GM12878 (cell line): ENCODE data around the gene CUL1.

Experiments
- CREM ChIP-seq: IDR thresholded peaks from 2 replicates; pipeline ENCODE4 v1.6.1; 2014; ENCODE audit warnings: antibody characterized with exemption, low read depth
- CTCF ChIP-seq, 3 experiments: IDR thresholded peaks in 2 of 3; conservative IDR thresholded peaks in 1 of 3; 2 replicates each; pipeline ENCODE4 v1.5.1; 2011; ENCODE audit warnings: low read depth in 3 of 3, low read length in 3 of 3, mild to moderate bottlenecking in 3 of 3, control low read depth in 2 of 3, moderate library complexity in 2 of 3, inconsistent platforms in 1 of 3, mixed read lengths in 1 of 3; ENCODE audit not compliant: control insufficient read depth in 2 of 3, insufficient read depth in 1 of 3; ENCODE audit errors: extremely low read depth in 1 of 3
- EZH2 ChIP-seq: IDR thresholded peaks from 2 replicates; pipeline ENCODE4 v1.6.1; 2012; ENCODE audit warnings: low read depth, mild to moderate bottlenecking, control low read depth, inconsistent platforms, low read length, borderline replicate concordance; ENCODE audit not compliant: control insufficient read depth
- GATAD2B ChIP-seq: fragments of 450-650 bp; conservative IDR thresholded peaks from 2 replicates; pipeline ENCODE4 v1.6.1; 2017; ENCODE audit warnings: low read depth, mild to moderate bottlenecking, moderate library complexity
- HSF1 ChIP-seq: fragments of 150-350 bp; IDR thresholded peaks from 2 replicates; pipeline ENCODE4 v1.6.1; 2014; ENCODE audit warnings: mild to moderate bottlenecking, low read depth, low read length
- POLR2A ChIP-seq: IDR thresholded peaks from 2 replicates; pipeline ENCODE4 v1.6.1; 2011; ENCODE audit warnings: low read depth, mild to moderate bottlenecking, low read length
- POU2F2 ChIP-seq: IDR thresholded peaks from 3 replicates; pipeline ENCODE4 v1.6.1; 2011; ENCODE audit warnings: low read depth, mild to moderate bottlenecking, low read length, borderline replicate concordance
- SMAD1 ChIP-seq: fragments of 450-650 bp; IDR thresholded peaks from 2 replicates; pipeline ENCODE4 v1.6.1; 2018; ENCODE audit warnings: mild to moderate bottlenecking, low read depth; ENCODE audit not compliant: partially characterized antibody
- ZNF217 ChIP-seq: fragments of 450-650 bp; IDR thresholded peaks from 2 replicates; pipeline ENCODE4 v1.6.1; 2017; ENCODE audit warnings: antibody characterized with exemption, mild to moderate bottlenecking

GRCh38 chr7:148831782-148832181 is 133.1 kb downstream of the CUL1 start:
- TF ChIP-seq POLR2A (no peak), CTCF (IDR thresholded peaks at IDR 0.05 in 2 of 3, conservative IDR thresholded peaks at IDR 0.05 in 1 of 3; ENCODE audit: control insufficient read depth in 2 of 3, extremely low read depth in 1 of 3, insufficient read depth in 1 of 3, low read depth in 3 of 3, low read length in 3 of 3) (no peak), HSF1 (no peak), GATAD2B (no peak), EZH2 (no peak), SMAD1 (no peak), POU2F2 (no peak), CREM (no peak), ZNF217 (no peak)
